Superior temporal gyrus (tissue), 1 donor: Measurements from ENCODE around the gene MRPL23.

Source experiments
- DNase-seq: peaks from one replicate; pipeline ENCODE4 v3.0.0-alpha.2; 2016; ENCODE audit errors: extremely low spot score

MRPL23 gene

DNA sequence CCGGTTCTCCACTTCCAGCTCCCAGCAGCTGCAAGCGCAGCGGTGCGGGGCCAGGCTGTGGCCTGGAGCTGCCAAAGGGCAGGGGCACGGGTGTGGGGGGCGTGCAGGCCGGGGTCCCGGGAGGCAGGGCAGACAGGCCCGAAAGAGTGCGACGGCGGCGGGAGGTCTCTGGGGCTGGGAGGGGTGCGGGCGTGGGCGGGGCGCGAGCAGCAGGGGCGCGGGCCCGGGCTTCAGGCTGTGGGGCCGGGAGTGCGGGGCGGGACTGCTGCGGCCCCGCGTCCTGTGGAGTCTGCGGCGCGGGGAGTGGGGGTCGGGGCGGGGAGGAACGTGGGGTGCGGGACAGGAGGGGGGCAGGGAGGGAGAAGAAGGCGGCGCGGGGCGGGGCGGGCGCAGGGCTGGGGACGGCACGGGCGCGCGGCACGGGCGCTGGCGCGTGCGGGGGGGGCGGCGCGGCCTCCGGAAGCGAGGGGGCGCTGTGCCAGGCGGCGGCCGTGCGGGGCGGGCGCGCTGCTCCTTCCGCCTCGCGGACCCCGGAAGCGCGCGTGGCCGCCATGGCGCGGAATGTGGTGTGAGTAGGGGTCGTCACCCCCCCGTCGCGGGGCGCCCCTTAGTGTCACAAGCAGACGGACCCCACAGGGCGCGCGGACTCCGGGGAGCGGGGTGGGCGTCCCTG lies at the start of gene MRPL23:
Gene MRPL23 (plus strand): TSS at position 521 of the 673 bp plus-strand sequence. CDS start 31 bp downstream, at position 552.
- DNase-seq, result no peak

DNA sequence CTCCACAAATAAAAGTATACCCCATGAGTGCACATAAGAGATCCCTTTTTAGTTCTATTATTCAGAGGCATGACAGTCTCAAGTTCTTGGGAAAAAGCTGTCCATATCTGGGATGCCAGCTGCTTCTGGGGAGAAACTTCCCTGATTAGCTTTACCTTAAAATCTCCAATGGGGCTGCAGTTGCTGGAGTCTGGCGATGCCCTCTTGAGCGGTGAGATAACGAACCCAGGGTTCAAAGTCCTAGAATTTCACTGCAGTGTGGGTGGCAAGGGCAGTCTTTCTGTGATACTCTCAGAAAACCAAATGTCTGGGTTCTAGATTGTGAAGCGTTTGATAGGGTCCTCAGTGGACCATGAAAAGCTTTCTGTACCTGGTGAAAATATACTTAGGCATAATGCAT lies 48.0 kb upstream of the MRPL23 start:
- no peak for DNase-seq

GRCh38 chr11:1899686-1900085 lies 47.4 kb upstream of the MRPL23 start:
- no peak for DNase-seq

- DNase-seq, result no peak
These were observed 41.0 kb upstream of the MRPL23 start for GRCh38 chr11:1906181-1906580.

- DNase-seq, result no peak
These were observed 40.3 kb upstream of the MRPL23 start for GRCh38 chr11:1906611-1907423.

DNA sequence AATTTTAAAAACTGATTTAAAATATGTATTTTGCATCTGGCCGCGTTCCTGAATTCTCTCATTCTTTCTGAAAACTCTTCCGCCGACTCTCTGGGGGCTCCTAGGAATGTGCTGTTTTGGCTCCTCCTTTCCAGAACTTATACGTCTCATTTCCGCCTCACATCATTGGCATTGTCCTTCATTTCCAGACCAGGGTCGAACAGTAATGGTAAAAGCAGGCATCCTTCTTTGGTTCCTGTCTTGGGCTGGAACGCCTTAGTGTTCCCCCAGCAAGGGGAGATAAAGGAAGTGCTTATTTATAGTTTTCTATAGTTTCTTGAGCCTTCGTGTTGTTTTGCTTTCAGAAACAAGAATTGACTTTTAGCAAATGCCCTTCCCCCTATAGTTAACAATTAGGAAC lies 38.5 kb upstream of the MRPL23 start:
- DNase-seq, result no peak

- no peak for DNase-seq
These were observed 37.6 kb upstream of the MRPL23 start for GRCh38 chr11:1909524-1909923.

DNA sequence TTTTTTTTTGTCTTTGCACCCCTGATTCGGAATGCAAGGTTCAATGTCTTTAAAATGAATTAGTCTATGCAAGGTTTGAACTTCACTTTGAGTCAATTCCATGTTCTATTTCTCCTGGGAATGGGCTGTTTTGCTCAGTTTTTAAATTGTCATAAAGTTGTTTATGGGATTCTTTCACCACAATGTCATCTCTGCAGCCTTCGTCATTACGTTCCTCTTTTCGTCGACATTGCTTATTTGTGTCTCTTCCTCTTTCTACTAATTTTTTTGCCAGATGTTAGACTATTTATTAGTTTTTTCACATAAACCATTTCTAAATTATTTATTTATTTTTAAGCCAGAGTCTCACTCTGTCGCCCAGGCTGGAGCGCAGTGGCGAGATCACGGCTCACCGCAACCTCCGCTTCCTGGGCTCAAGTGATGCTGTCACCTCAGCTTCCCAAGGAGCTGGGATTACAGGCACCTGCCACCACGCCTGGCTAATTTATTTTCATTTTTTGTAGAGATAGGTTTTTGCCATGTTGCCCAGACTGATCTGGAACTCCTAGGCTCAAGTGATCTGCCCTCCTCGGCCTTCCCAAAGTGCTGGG lies 34.7 kb upstream of the MRPL23 start:
- no peak for DNase-seq

DNA sequence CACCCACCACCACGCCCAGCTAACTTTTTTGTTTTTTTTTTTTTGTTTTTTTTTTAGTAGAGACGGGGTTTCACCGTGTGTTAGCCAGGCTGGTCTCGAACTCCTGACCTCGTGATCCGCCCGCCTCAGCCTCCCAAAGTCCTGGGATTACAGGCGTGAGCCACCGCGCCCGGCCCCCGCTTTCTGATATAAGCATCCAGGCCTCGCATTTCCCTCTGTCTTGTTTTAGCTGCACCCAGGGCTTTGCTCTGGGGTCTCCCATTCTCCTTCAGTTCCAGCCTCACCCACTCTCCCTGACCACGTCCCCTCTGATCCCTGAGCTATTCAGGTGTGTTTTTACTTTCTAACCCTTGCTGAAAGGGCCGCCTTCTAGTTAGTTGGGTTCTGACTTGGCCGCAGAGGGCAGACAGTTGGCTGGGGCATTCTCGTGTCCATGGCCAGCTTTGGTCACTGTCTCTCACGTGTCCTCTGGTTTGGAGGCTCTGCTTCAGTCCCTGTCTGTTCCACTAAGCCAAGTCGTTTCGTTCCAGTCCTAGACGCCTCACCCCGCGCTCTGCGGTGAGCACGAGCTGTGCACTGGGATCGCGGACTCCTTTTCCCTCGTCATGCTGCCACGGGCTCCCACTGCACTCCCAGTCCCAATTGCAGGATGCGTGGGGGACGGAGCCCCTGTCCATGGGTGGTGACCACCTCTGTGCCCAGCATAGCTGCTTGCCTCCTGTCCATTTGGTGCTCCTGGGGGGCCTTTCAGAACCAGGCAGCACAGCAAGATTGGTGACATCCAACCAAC lies 33.7 kb upstream of the MRPL23 start:
- DNase-seq, result no peak

DNA sequence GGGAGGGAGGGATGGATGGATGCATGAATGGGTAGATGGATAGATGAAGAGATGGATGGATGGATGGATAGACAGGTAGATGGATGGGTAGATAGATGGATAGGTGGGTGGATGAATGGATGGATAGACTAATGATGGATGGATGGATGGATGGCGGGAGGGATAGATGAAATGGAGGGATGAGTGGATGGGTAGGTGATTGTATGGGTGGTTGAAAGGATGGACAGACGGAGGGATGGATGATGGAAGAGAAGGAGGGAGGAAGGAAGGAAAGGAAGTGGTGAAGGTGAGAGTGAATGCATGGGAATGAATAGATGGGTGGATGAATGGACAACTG lies 31.4 kb upstream of the MRPL23 start:
- DNase-seq, result no peak

DNA sequence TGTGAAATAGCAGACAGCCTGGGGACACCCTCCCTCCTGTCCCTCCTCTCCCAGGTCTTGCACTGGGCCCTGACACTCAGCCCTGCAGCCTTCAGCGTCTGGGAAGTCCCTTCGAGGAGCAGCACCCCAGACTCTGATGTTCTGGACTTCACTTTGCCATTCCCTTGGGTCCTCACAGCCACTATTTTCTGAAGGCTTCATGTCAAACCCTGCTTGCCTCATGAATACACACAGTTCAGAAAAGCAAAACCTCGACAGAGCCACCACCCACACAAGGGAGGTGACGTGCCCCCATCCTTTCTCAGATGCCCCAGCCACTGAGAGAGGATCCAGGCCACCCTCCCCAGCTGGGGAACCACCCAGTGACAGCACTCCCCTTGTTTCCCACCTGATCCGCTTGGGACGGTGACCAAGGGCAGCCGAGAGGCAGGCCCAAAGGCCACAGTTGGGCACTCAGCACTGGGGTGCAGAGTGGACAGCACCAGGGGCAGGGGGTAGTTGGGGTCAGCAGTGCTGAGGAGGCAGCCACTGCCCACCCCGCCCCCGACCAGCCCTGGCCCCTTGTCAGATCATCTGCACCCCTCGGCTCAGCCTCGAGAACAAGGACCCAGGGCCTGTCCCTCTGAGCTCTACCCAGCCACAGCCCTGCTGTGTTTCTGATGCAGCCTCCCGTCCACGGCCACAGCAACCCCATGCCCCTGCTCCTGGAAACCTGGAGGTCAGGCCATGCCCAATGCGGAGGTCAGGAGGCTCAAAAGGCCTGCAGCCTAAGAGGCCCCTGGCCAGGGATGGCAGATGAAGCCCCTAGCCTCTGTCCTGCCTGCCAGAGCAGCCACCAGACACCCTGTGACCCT lies 30.8 kb upstream of the MRPL23 start:
- DNase-seq, result no peak

- DNase-seq, result no peak
These were observed 30.1 kb upstream of the MRPL23 start for GRCh38 chr11:1916986-1917522.

DNA sequence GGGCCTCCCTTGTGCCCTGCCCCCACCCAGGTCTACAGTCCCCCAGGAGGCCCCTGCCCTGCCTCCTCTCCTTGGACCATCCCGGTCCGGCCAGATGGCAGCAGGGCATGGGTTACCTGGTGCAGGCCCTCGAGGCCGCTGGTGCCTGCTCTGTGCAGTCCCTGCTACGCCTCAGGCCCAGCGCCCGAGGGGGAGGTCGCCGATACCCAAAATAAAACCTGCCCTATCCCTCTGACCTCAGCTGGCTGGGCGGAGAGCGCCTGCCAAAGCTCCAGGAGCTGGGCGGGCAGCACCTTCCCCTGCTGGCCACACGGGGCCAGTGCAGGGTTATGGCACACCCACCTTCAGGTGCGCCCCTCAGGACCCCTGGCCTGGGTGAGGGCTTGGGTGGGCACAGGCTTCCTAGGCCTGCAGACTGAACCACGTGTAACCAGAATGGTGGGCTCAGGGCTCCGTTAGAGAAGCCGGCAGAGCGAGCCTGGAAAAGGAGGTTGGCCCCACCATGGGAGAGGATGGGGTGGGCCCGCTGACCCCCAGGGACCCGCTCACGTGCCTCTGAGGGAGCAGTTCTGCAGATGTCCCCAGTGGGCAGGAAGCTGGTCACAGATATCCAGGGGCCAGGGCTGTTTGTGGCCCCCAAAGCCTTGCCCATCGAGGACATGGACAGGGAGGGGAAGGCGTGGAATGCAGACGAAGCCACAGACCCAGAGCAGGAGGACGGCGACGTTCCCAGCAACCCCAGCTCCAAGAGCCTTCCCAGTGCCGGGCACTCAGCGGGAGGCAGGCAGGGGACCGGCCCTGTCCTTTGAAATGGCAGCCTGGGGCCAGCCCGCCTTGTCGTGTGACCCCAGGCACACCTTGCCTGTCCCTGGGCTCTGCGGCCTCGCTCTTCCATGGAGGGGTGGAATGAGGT lies 29.4 kb upstream of the MRPL23 start:
- DNase-seq, result no peak

DNA sequence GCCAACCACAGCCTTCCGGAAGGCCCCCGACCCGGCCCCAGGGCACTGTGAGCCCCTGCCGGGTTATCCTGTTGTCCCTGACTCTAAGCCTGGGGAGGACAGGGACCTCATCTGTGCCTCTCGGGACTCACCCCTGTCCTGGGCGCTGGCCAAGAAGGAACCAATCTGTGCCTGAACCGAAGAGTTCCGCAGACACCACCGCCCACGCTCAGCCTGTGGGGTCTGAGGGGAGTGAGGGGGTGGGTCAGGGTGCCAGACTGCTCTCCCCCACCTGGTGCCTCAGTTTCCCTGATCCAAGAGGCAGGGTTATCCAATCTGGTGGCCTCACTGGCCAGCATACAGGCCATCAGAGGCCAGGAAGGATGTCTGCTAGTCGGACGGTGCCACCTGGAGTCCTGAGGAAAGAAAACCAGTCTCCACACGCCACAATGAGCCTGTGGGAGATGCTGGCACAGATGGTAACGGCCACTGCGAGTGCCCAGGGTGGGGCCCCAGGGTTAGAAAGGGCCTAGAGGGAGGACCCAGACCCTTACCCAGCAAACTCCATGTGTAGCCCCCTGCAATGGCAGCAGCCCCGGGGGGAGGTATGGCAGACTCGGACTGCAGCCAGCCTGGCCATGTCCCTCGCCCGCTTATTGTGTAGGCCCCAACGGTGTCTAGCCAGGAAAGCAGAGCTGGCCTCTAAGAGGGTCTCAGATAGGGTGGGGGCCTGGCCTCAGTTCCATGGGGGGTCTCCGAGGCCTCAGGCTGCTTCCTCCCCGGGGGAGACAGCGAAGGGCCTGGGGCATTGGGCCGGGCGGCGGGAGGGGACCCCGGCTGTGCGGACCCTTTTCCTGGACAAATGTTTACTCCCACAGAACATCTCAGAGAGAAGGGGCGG lies 28.5 kb upstream of the MRPL23 start:
- no peak for DNase-seq

DNA sequence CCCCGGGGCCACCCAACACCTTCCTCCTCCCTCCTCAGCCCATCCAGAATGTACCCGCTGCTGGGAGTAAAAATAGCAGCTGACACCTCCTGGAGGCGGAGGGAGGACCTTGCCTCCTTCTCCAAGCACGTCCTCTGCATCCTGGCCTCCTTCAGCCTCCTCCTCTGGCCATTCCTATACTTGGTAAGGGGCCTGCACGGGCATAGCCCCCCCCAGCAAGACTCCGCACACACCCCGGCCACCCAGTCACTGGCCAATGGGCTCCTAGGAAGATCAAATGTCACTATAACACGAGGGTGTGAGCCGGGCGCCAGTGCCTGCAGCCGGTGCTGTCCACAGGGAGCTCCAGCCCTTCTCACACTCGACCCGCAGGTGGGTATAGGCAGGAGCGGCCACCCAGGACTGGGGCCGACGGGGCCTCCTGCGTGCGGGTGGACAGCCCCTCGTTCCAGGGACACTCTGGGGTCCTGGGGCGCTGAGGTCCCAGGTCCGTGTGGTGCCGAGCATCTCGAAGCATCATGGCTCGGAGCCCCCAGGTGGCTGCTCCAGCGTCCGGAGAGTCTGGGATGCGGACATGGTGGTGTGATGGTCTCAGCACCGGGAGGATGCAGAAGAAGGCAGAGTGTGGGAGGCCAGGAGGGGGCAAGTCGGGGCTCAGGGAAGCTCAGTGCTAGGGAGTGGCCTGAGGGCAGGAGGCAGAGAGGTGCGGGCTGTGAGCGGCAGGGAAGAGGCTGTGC lies 27.6 kb upstream of the MRPL23 start, which contains the start of gene TNNT3:
Gene TNNT3 (plus strand): TSS at position 313 of the 737 bp plus-strand sequence. CDS start 3,172 bp downstream, outside the sequence.
- no peak for DNase-seq

DNA sequence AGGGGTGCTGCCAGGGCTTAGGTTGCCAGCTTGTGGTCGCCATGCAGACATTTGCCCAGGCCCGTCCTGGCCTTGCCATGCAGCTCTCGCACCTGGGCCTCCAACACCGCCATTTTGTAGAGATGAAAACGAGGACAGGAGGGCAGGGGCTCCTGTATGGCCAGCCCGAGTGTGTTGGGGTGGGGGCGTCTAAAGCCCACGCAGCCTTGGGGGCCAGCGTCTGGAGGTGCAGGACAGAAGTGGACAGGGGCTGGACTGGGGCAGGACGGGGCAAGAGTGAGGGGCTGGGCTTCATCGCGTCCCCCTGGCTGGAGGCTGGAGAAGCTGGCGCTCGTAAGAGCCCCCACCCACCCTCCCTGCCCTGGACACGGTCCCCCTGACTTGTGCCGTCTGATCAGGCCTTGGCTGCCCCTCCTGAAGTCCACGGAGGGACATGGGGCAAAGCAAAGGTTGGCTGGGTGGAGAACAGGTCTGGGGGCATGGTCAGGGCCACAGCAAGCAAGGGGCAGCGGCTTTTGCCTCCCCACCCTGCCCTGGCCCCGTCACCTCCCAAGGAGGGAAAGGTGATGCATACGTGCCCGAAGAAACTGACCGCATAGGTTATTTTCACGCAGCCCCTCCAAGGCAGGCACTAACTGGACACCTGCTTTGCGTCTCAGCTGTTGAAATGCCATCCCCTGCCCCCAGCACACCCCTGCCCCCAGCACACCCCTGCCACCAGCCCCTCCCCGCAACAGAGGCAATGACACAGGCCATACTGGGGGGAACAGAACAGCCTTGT lies 26.8 kb upstream of the MRPL23 start:
- no peak for DNase-seq

- no peak for DNase-seq
These were observed 26.1 kb upstream of the MRPL23 start for GRCh38 chr11:1920909-1921573.
